Thyroid gland (tissue), 4 donors: Measurements from ENCODE around the gene RPS3A. TPM values are rescaled to one million over a fixed set of nuclear protein-coding genes. Genes with fewer than 3 reads are reported as not detected.
"Not testable (repeated sequence)": the region's sequence is repeated elsewhere in the genome, so short reads cannot be mapped to it uniquely, and the experiment has no call there.

Source experiments
- DNase-seq, 2 donors: peaks; one replicate each; pipeline ENCODE4 v3.0.0-alpha.2; 2019
- H3K27ac ChIP-seq, 3 donors: fragments of 200-600 bp; sonication (generic); 1 replicate in 2 of 3; 2 replicates in 1 of 3; pipeline ENCODE4 v1.5.1; 2016 to 2019; ENCODE audit warnings: mild to moderate bottlenecking in 1 of 3, moderate library complexity in 1 of 3
- H3K27me3 ChIP-seq: fragments of 200-600 bp; sonication (generic); one replicate; pipeline ENCODE4 v1.5.1; 2019
- H3K36me3 ChIP-seq, 2 donors: fragments of 200-600 bp; sonication (generic); one replicate each; pipeline ENCODE4 v1.5.1; 2016 to 2019
- H3K4me1 ChIP-seq, 2 donors: fragments of 200-600 bp; sonication (generic); one replicate each; pipeline ENCODE4 v1.5.1; 2017 to 2019
- H3K4me3 ChIP-seq, 3 donors: fragments of 200-600 bp; sonication (generic); replicated peaks in 1 of 3; 1 replicate in 2 of 3; 2 replicates in 1 of 3; pipeline ENCODE4 v1.5.1; 2016; ENCODE audit warnings: mild to moderate bottlenecking in 1 of 3
- H3K9me3 ChIP-seq: fragments of 200-600 bp; sonication (generic); one replicate; pipeline ENCODE4 v1.5.1; 2017
- CTCF ChIP-seq, 6 experiments: fragments of 200-600 bp in 3 of 6; fragments of 450-650 bp in 3 of 6; sonication (generic) in 3 of 6; IDR thresholded peaks; one replicate each; pipeline ENCODE4 v1.5.1; 2016 to 2019; ENCODE audit warnings: antibody characterized with exemption in 6 of 6, mild to moderate bottlenecking in 2 of 6, inconsistent platforms in 1 of 6, moderate library complexity in 1 of 6
- POLR2A ChIP-seq, 2 donors: fragments of 450-650 bp; IDR thresholded peaks; one replicate each; pipeline ENCODE4 v1.6.1; 2017; ENCODE audit warnings: antibody characterized with exemption in 2 of 2, mild to moderate bottlenecking in 2 of 2, moderate library complexity in 1 of 2
- WGBS, 2 donors: methylation state at CpG; one replicate each; pipeline ENCODE4 v1.1.5; 2017; 5-methylcytosine and 5-hydroxymethylcytosine counted together
- intact Hi-C: fragments of 100-400 bp; cut with DNase I; formaldehyde crosslinking; loops from one replicate; pipeline ENCODE4 v1.15.1; 2023
- total RNA-seq, 4 donors: library from RNA; depleted of rRNA; stranded (reverse); fragments of >200 nt; gene quantifications; one replicate each; pipeline ENCODE4 v1.2.3, GENCODE V29; 2016

The RPS3A gene
- total RNA-seq, 4 donors from 2014 or later = 2,907 to 6,038 (median 3,041) TPM

GRCh38 chr4:151074416-151074916 is 25.0 kb upstream of the RPS3A start:
- TF ChIP-seq POLR2A (IDR thresholded peaks at IDR 0.05) = no peak
- TF ChIP-seq CTCF (IDR thresholded peaks at IDR 0.05) = no peak
- H3K9me3 ChIP-seq = no peaks in the 10 kb centered on the region
- H3K27me3 ChIP-seq = no peaks in the 10 kb centered on the region
- DNase-seq = no peak
- no peaks in the 10 kb centered on the region for H3K4me1 ChIP-seq
- no peak overlapping the region for H3K4me3 ChIP-seq
- intact Hi-C loops = no loop called here
- no peak overlapping the region for H3K27ac ChIP-seq
- no peaks in the 10 kb centered on the region for H3K36me3 ChIP-seq

GRCh38 chr4:151077978-151078377 is 21.4 kb upstream of the RPS3A start:
- H3K4me3 ChIP-seq, H3K4me1 ChIP-seq, H3K36me3 ChIP-seq, intact Hi-C loops, H3K27me3 ChIP-seq, H3K27ac ChIP-seq, H3K9me3 ChIP-seq, DNase-seq: not testable (repeated sequence)
- 85 to 98% methylated on average over 2 of the region's 2 CpGs for WGBS, 2 donors

GRCh38 chr4:151087467-151087866 is 12.0 kb upstream of the RPS3A start:
- DNase-seq = no peak
- WGBS, 2 donors = 75 to 80% methylated on average over 8 of the region's 8 CpGs
- H3K4me1 ChIP-seq = no peaks in the 10 kb centered on the region
- no peak overlapping the region for H3K27ac ChIP-seq
- H3K4me3 ChIP-seq = no peak overlapping the region
- no peaks in the 10 kb centered on the region for H3K36me3 ChIP-seq
- intact Hi-C loops = no loop called here
- no peaks in the 10 kb centered on the region for H3K27me3 ChIP-seq
- H3K9me3 ChIP-seq = no peaks in the 10 kb centered on the region
- TF ChIP-seq CTCF (IDR thresholded peaks at IDR 0.05) (no peak), POLR2A (IDR thresholded peaks at IDR 0.05) (no peak)

GRCh38 chr4:151091047-151091446 is 8.4 kb upstream of the RPS3A start:
- no peak overlapping the region for H3K4me3 ChIP-seq
- DNase-seq = no peak
- H3K27ac ChIP-seq = no peak overlapping the region
- H3K36me3 ChIP-seq = no peaks in the 10 kb centered on the region
- H3K9me3 ChIP-seq = no peaks in the 10 kb centered on the region
- 91 to 99% methylated on average over 2 of the region's 2 CpGs for WGBS, 2 donors
- no peak for TF ChIP-seq POLR2A (IDR thresholded peaks at IDR 0.05)
- TF ChIP-seq CTCF (IDR thresholded peaks at IDR 0.05) = no peak
- H3K4me1 ChIP-seq = peaks cover 0 to 7% of the 10 kb centered on the region in 2 donors
- intact Hi-C loops = loop anchor here (10.0 kb wide), 1 partner anchor 76 kb away; the partner anchor contains the start of gene LRBA
- no peaks in the 10 kb centered on the region for H3K27me3 ChIP-seq

- no peaks in the 10 kb centered on the region for H3K27me3 ChIP-seq
- H3K27ac ChIP-seq = no peak overlapping the region
- H3K36me3 ChIP-seq = no peaks in the 10 kb centered on the region
- 86 to 88% methylated on average over 3 of the region's 3 CpGs for WGBS, 2 donors
- intact Hi-C loops = loop anchor here (10.0 kb wide), 1 partner anchor 78 kb away; the partner anchor contains the start of gene LRBA
- no peaks in the 10 kb centered on the region for H3K9me3 ChIP-seq
- DNase-seq = no peak
- TF ChIP-seq POLR2A (IDR thresholded peaks at IDR 0.05) (no peak), CTCF (IDR thresholded peaks at IDR 0.05) (no peak)
- H3K4me1 ChIP-seq = peaks cover 0 to 9% of the 10 kb centered on the region in 2 donors
- no peak overlapping the region for H3K4me3 ChIP-seq
Observed at GRCh38 chr4:151092488-151092887, 6.9 kb upstream of the RPS3A start.
